Psoas muscle (tissue), 8 donors: Measurements from ENCODE around the gene SEPTIN3. TPM values are rescaled to one million over a fixed set of nuclear protein-coding genes. Genes with fewer than 3 reads are reported as not detected.
A peak's percentile ranks its signal among the peaks of the same experiment; 100 is the strongest.
"Not testable (repeated sequence)": the region's sequence is repeated elsewhere in the genome, so short reads cannot be mapped to it uniquely, and the experiment has no call there.

ENCODE experiments used
- ATAC-seq, 4 donors: fragments of 200-7000 bp; cut with Tn5 transposase; one replicate each; pipeline ENCODE4 v1.9.1; 2020; ENCODE audit warnings: moderate library complexity in 3 of 4, mild to moderate bottlenecking in 2 of 4
- DNase-seq, 2 donors: peaks; one replicate each; pipeline ENCODE4 v3.0.0-alpha.2; 2020
- H3K27ac ChIP-seq: fragments of 200-600 bp; one replicate; pipeline ENCODE4 v1.8.0; 2022
- H3K27me3 ChIP-seq, 3 donors: fragments of 200-600 bp in 1 of 3; one replicate each; pipeline versions ENCODE4 v1.6.1 to v1.8.0; 2013 to 2022; ENCODE audit warnings: low read length in 2 of 3, mild to moderate bottlenecking in 2 of 3, moderate library complexity in 1 of 3; ENCODE audit not compliant: insufficient read depth in 3 of 3
- H3K36me3 ChIP-seq, 2 donors: fragments of 200-600 bp in 1 of 2; one replicate each; pipeline versions ENCODE4 v1.6.1 to v1.8.0; 2013 to 2022; ENCODE audit warnings: low read depth in 1 of 2, mild to moderate bottlenecking in 1 of 2, moderate library complexity in 1 of 2; ENCODE audit not compliant: insufficient read depth in 1 of 2
- H3K4me1 ChIP-seq: fragments of 200-600 bp; one replicate; pipeline ENCODE4 v1.8.0; 2022
- H3K4me3 ChIP-seq: fragments of 200-600 bp; one replicate; pipeline ENCODE4 v1.8.0; 2022; ENCODE audit warnings: mild to moderate bottlenecking
- H3K9me3 ChIP-seq: fragments of 200-600 bp; one replicate; pipeline ENCODE4 v1.8.0; 2022
- CTCF ChIP-seq: fragments of 200-600 bp; IDR thresholded peaks from one replicate; pipeline ENCODE4 v1.8.0; 2022; ENCODE audit warnings: antibody characterized with exemption
- WGBS, 3 donors: extraction: QIAGEN DNeasy Blood & Tissue Kit; methylation state at CpG; one replicate each; pipeline versions ENCODE4 v1.1.6 to v1.1.7; 2013; 5-methylcytosine and 5-hydroxymethylcytosine counted together
- intact Hi-C, 2 donors: fragments of 100-400 bp; cut with DNase I; formaldehyde crosslinking; loops; one replicate each; pipeline versions ENCODE4 v1.11.0 to v1.14.2; 2022
- polyA plus RNA-seq, 3 donors: library from polyadenylated mRNA; stranded (reverse); fragments of 200-250 nt; gene quantifications; one replicate each; pipeline ENCODE4 v1.2.3, GENCODE V29; 2013
- total RNA-seq, 4 donors: library from RNA; stranded (reverse); fragmentation: NEBNext Ultra II Directional in 2 of 4; extraction: Animal tissue kit (Norgen Biotek cat#: 25700) in 2 of 4; gene quantifications; one replicate each; pipeline versions ENCODE4 v1.2.1 to v1.2.4, GENCODE V29; 2021 to 2023
- donor health status: healthy with polysubstance abuse.
- donor health status: DM: no; HTN: no; CAD: no; lungs with moderate emphysema.
- donor health status: Bipolar disorder and iron deficiency.
- donor health status: healthy.
- donor health status: DM: yes; HTN: yes; CAD: no.
- donor health status: DM: no; HTN: no; CAD: no.
- donor health status: DM: no; HTN: no; CAD: no.
- donor health status: DM: yes; HTN: yes; CAD: no.

The SEPTIN3 gene
- total and polyA plus RNA-seq, 7 donors = 0.03 to 0.14 (median 0.06) TPM; not detected in 3

- H3K27ac ChIP-seq = peak overlapping the region; percentile 70
- peak overlapping the region; percentile 82 for H3K4me3 ChIP-seq
- no peak for DNase-seq
- WGBS, 3 donors = 67 to 72% (median 68%) methylated on average over 20 to 21 of the region's 21 CpGs
- TF ChIP-seq CTCF = no peak
- H3K4me1 ChIP-seq = peaks cover 8% of the 10 kb centered on the region
- no peaks in the 10 kb centered on the region for H3K9me3 ChIP-seq
- intact Hi-C loops = no loop called here
- H3K27me3 ChIP-seq = no peaks in the 10 kb centered on the region
- ATAC-seq = no peak
- no peaks in the 10 kb centered on the region for H3K36me3 ChIP-seq
These were observed 21.7 kb upstream of the SEPTIN3 start for GRCh38 chr22:41947424-41948080.

GRCh38 chr22:41948142-41948541 lies 21.1 kb upstream of the SEPTIN3 start:
- 92 to 96% (median 95%) methylated on average over 2 of the region's 2 CpGs for whole genome bisulfite sequencing, 3 donors
- Histone ChIP-seq H3K27ac (no peak overlapping the region), H3K36me3 (no peaks in the 10 kb centered on the region), H3K4me3 (no peak overlapping the region), H3K9me3 (no peaks in the 10 kb centered on the region), H3K4me1 (peaks cover 8% of the 10 kb centered on the region), H3K27me3 (no peaks in the 10 kb centered on the region)
- DNase-seq = no peak
- TF ChIP-seq CTCF = no peak
- ATAC-seq = no peak
- intact Hi-C loops = no loop called here

- H3K4me3 ChIP-seq, H3K9me3 ChIP-seq, H3K27me3 ChIP-seq, H3K4me1 ChIP-seq, ATAC-seq, H3K36me3 ChIP-seq, intact Hi-C loops, H3K27ac ChIP-seq, DNase-seq: not testable (repeated sequence)
- 83 to 97% (median 85%) methylated on average over 8 of the region's 8 CpGs for WGBS, 3 donors
These were observed 20.3 kb upstream of the SEPTIN3 start for GRCh38 chr22:41948928-41949296.

- no peak for TF ChIP-seq CTCF
- Histone ChIP-seq H3K4me1 (peaks cover 8% of the 10 kb centered on the region), H3K27me3 (no peaks in the 10 kb centered on the region), H3K9me3 (no peaks in the 10 kb centered on the region), H3K27ac (no peak overlapping the region), H3K36me3 (no peaks in the 10 kb centered on the region), H3K4me3 (no peak overlapping the region)
- intact Hi-C loops = no loop called here
- WGBS, 3 donors = 80 to 87% (median 85%) methylated on average over 7 of the region's 7 CpGs
- DNase-seq (no peak), ATAC-seq (no peak)
These were observed 19.8 kb upstream of the SEPTIN3 start for GRCh38 chr22:41949297-41949965.

GRCh38 chr22:41951898-41952474 lies 17.3 kb upstream of the SEPTIN3 start, which contains the start of gene SMIM45:
Gene SMIM45 (plus strand): TSS chr22:41952150.
- Histone ChIP-seq H3K4me3 (no peak within 1 kb of the TSS), H3K4me1 (no peaks in the 10 kb centered on the region), H3K36me3 (no peaks in the 10 kb centered on the region), H3K9me3 (no peaks in the 10 kb centered on the region), H3K27ac (no peak within 1 kb of the TSS), H3K27me3 (no peaks in the 10 kb centered on the region)
- 34 to 46% (median 36%) methylated on average over 14 to 16 of the region's 16 CpGs for WGBS, 3 donors
- intact Hi-C loops = no loop called here
- DNase-seq = no peak
- no peak for TF ChIP-seq CTCF
- ATAC-seq = no peak
